ENCODE measurements around the gene MAPK13. TPM values are rescaled to one million over a fixed set of nuclear protein-coding genes. Genes with fewer than 3 reads are reported as not detected.

The MAPK13 gene
- total RNA-seq, 2 donors from 2014 or later, result 34.6 to 53.5 TPM

GRCh38 chr6:36120018-36120417, 10.3 kb upstream of the MAPK13 start:
- H3K4me1 ChIP-seq (replicated peaks), result peaks cover 8% of the 10 kb centered on the region
- no peaks in the 10 kb centered on the region for H3K36me3 ChIP-seq
- no peak for TF ChIP-seq POLR2AphosphoS5 (IDR thresholded peaks at IDR 0.05)
- no peak for TF ChIP-seq POLR2A (IDR thresholded peaks at IDR 0.05)
- TF ChIP-seq CTCF (IDR thresholded peaks at IDR 0.05), result no peak
- peak overlapping the region in 1 of 2 donors; percentile 46 for H3K27ac ChIP-seq
- intact Hi-C loops (cut with DNase I), result loop anchor here (5.0 to 10.0 kb wide), 2 partner anchors 77 to 235 kb away; partner anchors contain the start of gene BRPF3
- WGBS, result 89% methylated on average over 6 of the region's 6 CpGs
- no peaks in the 10 kb centered on the region for H3K9me3 ChIP-seq
- H3K27me3 ChIP-seq (replicated peaks; ENCODE audit: insufficient read depth), result no peaks in the 10 kb centered on the region
- H3K4me3 ChIP-seq, result no peak overlapping the region
- no peak for DNase-seq (ENCODE audit: low spot score)

- intact Hi-C loops (cut with DNase I), result loop anchor here (5.0 to 10.0 kb wide), 2 partner anchors 77 to 234 kb away; partner anchors contain the start of gene BRPF3
- Histone ChIP-seq H3K27ac (peak overlapping the region; percentile 46 to 55), H3K27me3 (replicated peaks; ENCODE audit: insufficient read depth) (no peaks in the 10 kb centered on the region), H3K36me3 (no peaks in the 10 kb centered on the region), H3K4me3 (no peak overlapping the region), H3K9me3 (no peaks in the 10 kb centered on the region), H3K4me1 (replicated peaks) (peaks cover 8% of the 10 kb centered on the region)
- TF ChIP-seq POLR2A (IDR thresholded peaks at IDR 0.05), result no peak
- no peak for TF ChIP-seq POLR2AphosphoS5 (IDR thresholded peaks at IDR 0.05)
- DNase-seq (ENCODE audit: low spot score), result peak; percentile 24
- 43% methylated on average over 10 of the region's 10 CpGs for WGBS
These were observed 9.8 kb upstream of the MAPK13 start for GRCh38 chr6:36120539-36120938.

GRCh38 chr6:36120979-36121786, 9.1 kb upstream of the MAPK13 start:
- peak overlapping the region; percentile 46 to 55 for H3K27ac ChIP-seq

GRCh38 chr6:36121787-36122494, 8.4 kb upstream of the MAPK13 start:
- 76% methylated on average over 4 of the region's 4 CpGs for WGBS
- H3K36me3 ChIP-seq, result no peaks in the 10 kb centered on the region
- H3K4me3 ChIP-seq, result no peak overlapping the region
- DNase-seq (ENCODE audit: low spot score), result no peak
- no peak for TF ChIP-seq CTCF (IDR thresholded peaks at IDR 0.05)
- no peak overlapping the region for H3K27ac ChIP-seq
- peaks cover 8% of the 10 kb centered on the region for H3K4me1 ChIP-seq (replicated peaks)
- intact Hi-C loops (cut with DNase I), result loop anchor here (5.0 to 10.0 kb wide), 2 partner anchors 75 to 233 kb away; partner anchors contain the start of gene BRPF3
- H3K9me3 ChIP-seq, result no peaks in the 10 kb centered on the region
- no peaks in the 10 kb centered on the region for H3K27me3 ChIP-seq (replicated peaks; ENCODE audit: insufficient read depth)

More at GRCh38 chr6:36120979-36121786, 9.1 kb upstream of the MAPK13 start:
- TF ChIP-seq POLR2AphosphoS5 (IDR thresholded peaks at IDR 0.05) (peak; percentile 48), POLR2A (IDR thresholded peaks at IDR 0.05) (no peak), CTCF (IDR thresholded peaks at IDR 0.05) (no peak)
- Histone ChIP-seq H3K4me1 (replicated peaks) (peaks cover 8% of the 10 kb centered on the region), H3K9me3 (no peaks in the 10 kb centered on the region), H3K36me3 (no peaks in the 10 kb centered on the region), H3K4me3 (no peak overlapping the region), H3K27me3 (replicated peaks; ENCODE audit: insufficient read depth) (no peaks in the 10 kb centered on the region)
- peak; percentile 78 for DNase-seq (ENCODE audit: low spot score)
- 23% methylated on average over 12 of the region's 13 CpGs for WGBS
- intact Hi-C loops (cut with DNase I), result loop anchor here (5.0 to 10.0 kb wide), 2 partner anchors 76 to 234 kb away; partner anchors contain the start of gene BRPF3

Data from prostate gland (tissue), 2 donors.